Measurements from ENCODE around the gene QRFPR.
A peak's percentile ranks its signal among the peaks of the same experiment; 100 is the strongest.

Gene QRFPR

GRCh38 chr4:121338518-121338917 is 42.3 kb downstream of the QRFPR start:
- no peak overlapping the region for H3K4me2 ChIP-seq (ENCODE audit: insufficient read depth, low read length, poor library complexity, severe bottlenecking)

GRCh38 chr4:121336706-121337105 is 44.1 kb downstream of the QRFPR start:
- no peak overlapping the region for H3K23ac ChIP-seq (ENCODE audit: low read depth, low read length, poor library complexity)
- H3K27ac ChIP-seq (replicated peaks; ENCODE audit: low read length): no peak overlapping the region
- H3K9ac ChIP-seq (ENCODE audit: low read depth, low read length, poor library complexity): no peak overlapping the region
- no peak overlapping the region for H2AK5ac ChIP-seq (ENCODE audit: low read depth, low read length)
- H2BK5ac ChIP-seq (ENCODE audit: low read length): no peak overlapping the region
- H3K4ac ChIP-seq (ENCODE audit: low read length): no peak overlapping the region
- no peak for DNase-seq (ENCODE audit: low spot score)
- H4K91ac ChIP-seq (ENCODE audit: low read depth, low read length, poor library complexity): no peak overlapping the region
- no peak overlapping the region for H3K14ac ChIP-seq (ENCODE audit: low read length)
- no peak overlapping the region for H3K4me3 ChIP-seq (ENCODE audit: low read length in 2 of 2)
- WGBS, 2 donors (ENCODE audit: extremely low coverage in 2 of 2, insufficient read length in 2 of 2, insufficient replicate concordance in 1 of 2): no CpG with 5 or more reads among the region's 2 CpGs
- no peak overlapping the region for H2BK12ac ChIP-seq (ENCODE audit: low read length)
- H2AFZ ChIP-seq (ENCODE audit: low read length): no peak overlapping the region
- H3K9me3 ChIP-seq (replicated peaks in 1 of 2; ENCODE audit: control insufficient read depth in 2 of 2, insufficient read depth in 1 of 2, low read depth in 1 of 2, low read length in 2 of 2): no peaks in the 10 kb centered on the region
- H2BK120ac ChIP-seq (ENCODE audit: low read depth, low read length): no peak overlapping the region
- no peak overlapping the region for H4K8ac ChIP-seq (ENCODE audit: low read depth, low read length)
- H3K27me3 ChIP-seq (ENCODE audit: control insufficient read depth in 3 of 3, insufficient read depth in 3 of 3, low read depth in 1 of 3, low read length in 3 of 3): peaks cover 0 to 15% (median 0%) of the 10 kb centered on the region in 3 experiments
- no peaks in the 10 kb centered on the region for H3K79me1 ChIP-seq (ENCODE audit: low read depth, low read length)
- H3K4me2 ChIP-seq (ENCODE audit: insufficient read depth, low read length, poor library complexity, severe bottlenecking): no peak overlapping the region
- no peak overlapping the region for H3K18ac ChIP-seq (ENCODE audit: low read length)
- H2BK15ac ChIP-seq (ENCODE audit: low read length): no peak overlapping the region
- no peaks in the 10 kb centered on the region for H3K36me3 ChIP-seq (replicated peaks in 1 of 2; ENCODE audit: control insufficient read depth in 2 of 2, insufficient read depth in 2 of 2, low read length in 2 of 2)
- peaks cover 0 to 5% of the 10 kb centered on the region in 2 donors for H3K4me1 ChIP-seq (ENCODE audit: control insufficient read depth in 2 of 2, insufficient read depth in 1 of 2, low read depth in 1 of 2, low read length in 2 of 2)

More at GRCh38 chr4:121338518-121338917, 42.3 kb downstream of the QRFPR start:
- Histone ChIP-seq H3K79me1 (ENCODE audit: low read depth, low read length) (no peaks in the 10 kb centered on the region), H3K4me1 (ENCODE audit: control insufficient read depth in 2 of 2, insufficient read depth in 1 of 2, low read depth in 1 of 2, low read length in 2 of 2) (peaks cover 0 to 11% of the 10 kb centered on the region in 2 donors), H3K14ac (ENCODE audit: low read length) (no peak overlapping the region), H2AK5ac (ENCODE audit: low read depth, low read length) (no peak overlapping the region), H3K36me3 (replicated peaks in 1 of 2; ENCODE audit: control insufficient read depth in 2 of 2, insufficient read depth in 2 of 2, low read length in 2 of 2) (no peaks in the 10 kb centered on the region), H4K91ac (ENCODE audit: low read depth, low read length, poor library complexity) (no peak overlapping the region), H3K23ac (ENCODE audit: low read depth, low read length, poor library complexity) (no peak overlapping the region), H2BK5ac (ENCODE audit: low read length) (no peak overlapping the region), H3K9ac (ENCODE audit: low read depth, low read length, poor library complexity) (no peak overlapping the region), H2BK120ac (ENCODE audit: low read depth, low read length) (no peak overlapping the region), H2BK12ac (ENCODE audit: low read length) (no peak overlapping the region), H3K27ac (replicated peaks; ENCODE audit: low read length) (no peak overlapping the region), H3K4me3 (ENCODE audit: low read length in 2 of 2) (no peak overlapping the region), H3K18ac (ENCODE audit: low read length) (no peak overlapping the region), H3K4ac (ENCODE audit: low read length) (no peak overlapping the region), H2BK15ac (ENCODE audit: low read length) (no peak overlapping the region), H3K27me3 (ENCODE audit: control insufficient read depth in 3 of 3, insufficient read depth in 3 of 3, low read depth in 1 of 3, low read length in 3 of 3) (peaks cover 0 to 15% (median 0%) of the 10 kb centered on the region in 3 experiments), H3K9me3 (replicated peaks in 1 of 2; ENCODE audit: control insufficient read depth in 2 of 2, insufficient read depth in 1 of 2, low read depth in 1 of 2, low read length in 2 of 2) (no peaks in the 10 kb centered on the region), H4K8ac (ENCODE audit: low read depth, low read length) (no peak overlapping the region), H2AFZ (ENCODE audit: low read length) (no peak overlapping the region)
- WGBS, 2 donors (ENCODE audit: extremely low coverage in 2 of 2, insufficient read length in 2 of 2, insufficient replicate concordance in 1 of 2): no CpG with 5 or more reads among the region's 7 CpGs
- DNase-seq (ENCODE audit: low spot score): peak; percentile 26

- H3K27me3 ChIP-seq (ENCODE audit: control insufficient read depth in 3 of 3, insufficient read depth in 3 of 3, low read depth in 1 of 3, low read length in 3 of 3): no peaks in the 10 kb centered on the region
- no peaks in the 10 kb centered on the region for H3K36me3 ChIP-seq (replicated peaks in 1 of 2; ENCODE audit: control insufficient read depth in 2 of 2, insufficient read depth in 2 of 2, low read length in 2 of 2)
- H4K91ac ChIP-seq (ENCODE audit: low read depth, low read length, poor library complexity): no peak overlapping the region
- H2BK12ac ChIP-seq (ENCODE audit: low read length): no peak overlapping the region
- H2AK5ac ChIP-seq (ENCODE audit: low read depth, low read length): no peak overlapping the region
- no peak overlapping the region for H3K9ac ChIP-seq (ENCODE audit: low read depth, low read length, poor library complexity)
- H4K8ac ChIP-seq (ENCODE audit: low read depth, low read length): no peak overlapping the region
- no peak overlapping the region for H3K23ac ChIP-seq (ENCODE audit: low read depth, low read length, poor library complexity)
- DNase-seq (ENCODE audit: low spot score): no peak
- H2BK5ac ChIP-seq (ENCODE audit: low read length): no peak overlapping the region
- H2AFZ ChIP-seq (ENCODE audit: low read length): no peak overlapping the region
- no peak overlapping the region for H3K4ac ChIP-seq (ENCODE audit: low read length)
- H3K79me1 ChIP-seq (ENCODE audit: low read depth, low read length): no peaks in the 10 kb centered on the region
- no peak overlapping the region for H3K14ac ChIP-seq (ENCODE audit: low read length)
- no peak overlapping the region for H2BK120ac ChIP-seq (ENCODE audit: low read depth, low read length)
- no peak overlapping the region for H3K27ac ChIP-seq (replicated peaks; ENCODE audit: low read length)
- H3K4me1 ChIP-seq (ENCODE audit: control insufficient read depth in 2 of 2, insufficient read depth in 1 of 2, low read depth in 1 of 2, low read length in 2 of 2): peaks cover 2 to 4% of the 10 kb centered on the region in 2 donors
- H3K9me3 ChIP-seq (replicated peaks in 1 of 2; ENCODE audit: control insufficient read depth in 2 of 2, insufficient read depth in 1 of 2, low read depth in 1 of 2, low read length in 2 of 2): no peaks in the 10 kb centered on the region
- H3K4me2 ChIP-seq (ENCODE audit: insufficient read depth, low read length, poor library complexity, severe bottlenecking): no peak overlapping the region
- no CpG with 5 or more reads among the region's 4 CpGs for WGBS, 2 donors (ENCODE audit: extremely low coverage in 2 of 2, insufficient read length in 2 of 2, insufficient replicate concordance in 1 of 2)
- H2BK15ac ChIP-seq (ENCODE audit: low read length): no peak overlapping the region
- no peak overlapping the region for H3K4me3 ChIP-seq (ENCODE audit: low read length in 2 of 2)
- H3K18ac ChIP-seq (ENCODE audit: low read length): no peak overlapping the region
Observed at GRCh38 chr4:121330180-121330665, 50.6 kb downstream of the QRFPR start.

- no CpG with 5 or more reads among the region's 1 CpG for WGBS, 2 donors (ENCODE audit: extremely low coverage in 2 of 2, insufficient read length in 2 of 2, insufficient replicate concordance in 1 of 2)
Observed at GRCh38 chr4:121326597-121326996, 54.2 kb downstream of the QRFPR start.

More at GRCh38 chr4:121326597-121326996, 54.2 kb downstream of the QRFPR start:
- H3K4me3 ChIP-seq (ENCODE audit: low read length in 2 of 2): no peak overlapping the region
- H4K91ac ChIP-seq (ENCODE audit: low read depth, low read length, poor library complexity): no peak overlapping the region
- H3K18ac ChIP-seq (ENCODE audit: low read length): no peak overlapping the region
- DNase-seq (ENCODE audit: low spot score): peak; percentile 39
- H2BK120ac ChIP-seq (ENCODE audit: low read depth, low read length): no peak overlapping the region
- H4K8ac ChIP-seq (ENCODE audit: low read depth, low read length): no peak overlapping the region
- no peak overlapping the region for H3K23ac ChIP-seq (ENCODE audit: low read depth, low read length, poor library complexity)
- H3K4me1 ChIP-seq (ENCODE audit: control insufficient read depth in 2 of 2, insufficient read depth in 1 of 2, low read depth in 1 of 2, low read length in 2 of 2): peaks cover 2 to 4% of the 10 kb centered on the region in 2 donors
- H3K14ac ChIP-seq (ENCODE audit: low read length): no peak overlapping the region
- H3K9me3 ChIP-seq (replicated peaks in 1 of 2; ENCODE audit: control insufficient read depth in 2 of 2, insufficient read depth in 1 of 2, low read depth in 1 of 2, low read length in 2 of 2): no peaks in the 10 kb centered on the region
- no peak overlapping the region for H3K4me2 ChIP-seq (ENCODE audit: insufficient read depth, low read length, poor library complexity, severe bottlenecking)
- no peak overlapping the region for H2AK5ac ChIP-seq (ENCODE audit: low read depth, low read length)
- H2BK15ac ChIP-seq (ENCODE audit: low read length): no peak overlapping the region
- no peaks in the 10 kb centered on the region for H3K27me3 ChIP-seq (ENCODE audit: control insufficient read depth in 3 of 3, insufficient read depth in 3 of 3, low read depth in 1 of 3, low read length in 3 of 3)
- H2BK12ac ChIP-seq (ENCODE audit: low read length): no peak overlapping the region
- no peak overlapping the region for H2BK5ac ChIP-seq (ENCODE audit: low read length)
- H3K36me3 ChIP-seq (replicated peaks in 1 of 2; ENCODE audit: control insufficient read depth in 2 of 2, insufficient read depth in 2 of 2, low read length in 2 of 2): no peaks in the 10 kb centered on the region
- no peak overlapping the region for H3K9ac ChIP-seq (ENCODE audit: low read depth, low read length, poor library complexity)
- no peak overlapping the region for H2AFZ ChIP-seq (ENCODE audit: low read length)
- H3K4ac ChIP-seq (ENCODE audit: low read length): no peak overlapping the region
- no peaks in the 10 kb centered on the region for H3K79me1 ChIP-seq (ENCODE audit: low read depth, low read length)
- no peak overlapping the region for H3K27ac ChIP-seq (replicated peaks; ENCODE audit: low read length)

Measured in neuronal stem cell (in vitro differentiated cells).